ENCODE results near the gene CABP2.
A peak's percentile ranks its signal among the peaks of the same experiment; 100 is the strongest.
"Not testable (repeated sequence)": the region's sequence is repeated elsewhere in the genome, so short reads cannot be mapped to it uniquely, and the experiment has no call there.

Gene CABP2

DNA sequence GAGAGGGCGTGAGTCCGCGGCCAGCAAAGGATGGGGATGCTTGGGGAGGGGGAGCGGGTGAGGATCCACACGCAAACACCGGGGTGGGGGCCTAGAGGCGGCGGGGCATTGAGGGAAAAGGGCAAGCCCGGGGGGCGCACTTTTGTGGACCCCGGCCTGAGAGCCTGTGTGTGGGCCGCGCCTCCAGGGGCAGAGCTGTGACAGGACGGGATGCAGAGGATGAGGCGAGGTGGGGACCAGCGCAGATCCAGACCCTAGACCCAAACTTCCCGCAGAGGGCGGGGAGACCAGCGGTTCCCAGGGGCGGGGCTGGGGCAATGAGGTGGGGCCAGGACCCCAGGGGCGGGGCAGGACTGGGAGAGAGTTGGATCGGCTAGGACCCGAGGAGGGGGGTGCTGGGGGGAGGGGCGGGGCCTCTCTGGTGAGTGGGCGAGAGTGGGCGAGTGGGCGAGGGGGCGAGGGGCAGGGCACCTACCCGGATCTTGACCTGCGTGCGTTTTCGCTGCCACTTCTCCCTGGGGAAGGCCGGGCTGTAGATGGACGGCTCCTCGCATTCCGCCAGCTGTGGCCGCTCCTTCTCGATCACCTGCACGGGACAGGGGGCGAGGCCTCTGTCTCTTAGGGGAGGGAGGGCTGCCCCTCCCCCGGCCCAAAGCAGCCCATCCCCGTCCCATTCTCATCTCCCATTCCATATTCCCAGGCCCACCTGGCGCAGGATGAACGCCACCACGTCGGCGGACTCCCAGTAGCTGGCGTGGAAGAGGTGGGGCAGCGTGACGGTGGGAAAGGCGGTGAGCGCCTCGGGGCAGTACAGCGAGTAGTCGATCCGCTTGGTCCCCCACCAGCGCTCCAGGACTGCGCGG, 28.6 kb downstream of the CABP2 start:
- DNase-seq (ENCODE audit: low spot score): no peak

DNA sequence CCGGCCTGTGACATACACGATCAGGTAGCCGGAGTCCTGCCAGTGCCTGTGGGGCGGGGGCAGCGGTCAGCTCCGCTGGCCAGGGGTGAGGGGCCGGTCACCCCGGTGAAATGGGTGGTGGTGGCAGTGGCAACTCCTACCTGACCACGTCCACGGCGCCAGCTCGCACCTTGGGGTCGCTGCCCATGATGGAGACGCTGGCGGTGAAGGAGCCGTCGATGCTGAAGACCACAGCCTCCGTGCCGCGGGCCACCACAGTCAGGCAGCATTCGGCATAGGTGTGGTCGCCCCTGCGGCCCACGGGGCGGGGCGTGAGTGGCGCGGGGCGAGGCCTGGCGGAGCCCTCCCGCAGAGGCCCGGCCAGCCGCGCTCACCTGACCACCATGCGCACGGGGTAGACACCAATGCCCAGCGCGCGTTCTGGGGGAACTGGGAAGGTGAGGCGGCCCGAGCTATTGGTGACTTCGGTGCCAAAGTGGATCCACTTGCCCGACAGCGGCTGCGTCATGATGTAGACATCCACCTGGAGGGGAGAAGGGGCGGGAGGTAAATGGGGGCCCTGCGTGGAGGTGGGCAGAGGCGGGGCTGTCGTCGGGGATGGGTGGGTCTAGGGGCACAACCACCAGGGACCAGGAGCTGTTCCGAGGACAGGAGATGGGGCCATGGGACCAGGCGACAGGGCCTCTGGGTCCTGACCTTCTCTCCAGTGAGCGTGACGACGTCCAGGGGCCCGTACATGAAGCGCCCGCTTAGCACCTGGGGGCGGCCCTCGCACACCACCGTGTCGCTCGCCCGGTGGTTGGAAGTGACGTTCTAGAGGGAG, 29.5 kb downstream of the CABP2 start:
- no peak for DNase-seq (ENCODE audit: low spot score)

DNA sequence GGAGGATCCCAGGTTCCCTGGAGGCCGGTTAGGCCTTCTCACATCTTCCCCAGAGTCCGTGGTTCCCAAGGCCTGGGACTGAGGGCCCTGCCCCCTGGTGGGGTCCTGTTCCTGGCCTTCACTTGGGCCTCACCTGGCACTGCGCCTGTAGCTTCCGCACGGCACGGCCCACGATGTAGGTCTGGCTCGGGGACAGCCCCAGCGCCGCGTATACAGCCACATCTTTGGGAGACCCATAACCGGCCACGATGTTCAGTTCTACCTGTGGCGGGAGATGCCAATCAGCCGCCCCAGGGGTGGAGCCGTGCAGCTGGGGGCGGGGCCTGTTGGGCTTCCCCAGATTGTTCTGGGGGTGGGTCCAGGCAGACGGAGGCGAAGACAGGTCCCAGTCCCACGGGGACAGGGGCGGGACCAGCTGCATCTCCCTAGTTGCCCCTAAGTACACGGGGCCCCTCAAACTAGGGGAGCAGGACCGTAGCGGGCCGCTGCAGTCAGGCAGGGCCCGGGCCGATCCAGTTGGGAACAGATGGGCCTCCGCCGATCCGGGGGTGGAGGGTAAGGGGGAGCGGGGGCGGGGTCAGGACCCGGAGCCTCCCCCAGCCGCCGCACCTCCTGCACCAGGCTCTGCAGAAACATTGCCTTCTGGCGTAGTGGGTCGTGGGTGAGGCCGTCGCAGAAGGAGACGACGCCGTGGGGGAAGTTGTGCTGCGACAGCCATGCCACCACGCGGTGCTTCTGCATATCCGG, 30.3 kb downstream of the CABP2 start:
- DNase-seq (ENCODE audit: low spot score): no peak

DNA sequence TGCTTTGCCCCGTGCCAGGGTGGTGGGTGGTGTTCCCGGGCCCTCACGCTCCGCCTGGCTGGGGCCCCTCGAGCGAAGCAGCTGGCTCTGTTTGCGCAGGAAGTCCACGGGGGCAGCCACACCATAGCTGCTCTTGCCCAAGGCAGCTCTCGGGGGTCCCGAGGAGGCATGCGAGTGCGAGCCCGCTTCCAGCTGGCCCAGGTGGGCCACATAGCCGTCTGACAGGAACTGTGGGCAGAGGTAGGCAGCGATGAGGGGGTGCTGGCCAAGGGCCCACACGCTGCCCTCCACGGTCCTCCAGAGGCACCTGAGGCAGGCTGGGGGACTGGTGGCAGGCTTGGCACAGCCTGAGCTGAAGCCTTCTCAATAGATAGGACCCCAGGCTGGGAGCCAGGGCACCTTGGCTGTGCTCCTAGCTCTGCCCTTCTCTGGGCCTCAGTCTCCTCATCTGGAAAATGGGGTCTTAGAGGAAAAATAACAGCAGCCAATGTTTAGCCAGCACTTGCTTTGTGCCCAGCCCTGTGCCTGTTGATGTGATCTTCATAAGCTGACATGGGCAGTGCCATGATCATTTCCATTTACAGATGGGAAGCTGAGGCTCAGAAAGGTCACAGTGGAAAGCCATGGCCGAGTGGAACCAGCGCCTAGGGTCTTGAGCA, 31.0 kb downstream of the CABP2 start:
- no peak for DNase-seq (ENCODE audit: low spot score)

DNA sequence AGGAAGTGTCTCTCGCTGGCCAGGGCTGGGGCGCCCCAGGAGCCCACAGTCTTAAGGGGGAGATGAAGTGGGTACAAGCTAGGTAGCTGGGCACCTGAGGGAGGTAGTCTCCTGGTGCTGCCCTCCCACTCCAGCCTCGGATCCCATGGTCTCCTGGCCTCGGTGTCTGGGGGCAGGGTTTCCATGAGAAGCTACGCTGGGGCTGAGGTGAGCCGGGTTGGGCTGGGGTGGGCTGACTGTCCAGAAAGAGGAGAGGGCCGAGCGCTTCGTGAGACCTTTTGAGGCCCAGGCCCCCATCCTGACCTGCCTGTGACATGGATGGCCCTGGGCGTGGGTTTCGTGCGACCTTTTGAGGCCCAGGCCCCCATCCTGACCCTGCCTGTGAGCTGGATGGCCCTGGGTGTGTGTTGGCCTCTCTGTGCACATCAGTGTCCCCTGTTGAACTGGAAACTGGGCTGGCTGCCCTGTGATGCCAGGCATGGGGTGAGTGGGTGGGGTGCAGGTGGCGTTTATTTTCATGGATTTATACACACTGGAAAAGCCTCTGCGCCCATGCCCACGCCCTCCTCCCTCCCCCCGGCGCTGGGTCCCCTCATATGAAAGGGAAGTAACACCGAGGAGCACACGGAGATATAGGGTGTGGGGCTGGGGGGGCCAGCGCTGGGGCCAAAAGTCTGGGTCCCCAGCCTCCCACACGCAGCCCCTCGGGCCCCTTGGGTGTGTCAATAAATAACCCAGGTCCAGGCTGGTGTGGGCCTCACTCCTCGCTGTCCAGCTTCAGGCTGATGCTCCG, 31.8 kb downstream of the CABP2 start:
- DNase-seq (ENCODE audit: low spot score): no peak

DNA sequence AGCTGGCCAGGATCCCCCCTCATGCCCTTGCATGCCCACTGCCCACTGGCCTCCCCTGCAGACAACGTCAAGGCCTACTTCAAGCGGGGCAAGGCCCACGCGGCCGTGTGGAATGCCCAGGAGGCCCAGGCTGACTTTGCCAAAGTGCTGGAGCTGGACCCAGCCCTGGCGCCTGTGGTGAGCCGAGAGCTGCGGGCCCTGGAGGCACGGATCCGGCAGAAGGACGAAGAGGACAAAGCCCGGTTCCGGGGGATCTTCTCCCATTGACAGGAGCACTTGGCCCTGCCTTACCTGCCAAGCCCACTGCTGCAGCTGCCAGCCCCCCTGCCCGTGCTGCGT, 32.5 kb downstream of the CABP2 start:
- DNase-seq (ENCODE audit: low spot score): no peak

DNA sequence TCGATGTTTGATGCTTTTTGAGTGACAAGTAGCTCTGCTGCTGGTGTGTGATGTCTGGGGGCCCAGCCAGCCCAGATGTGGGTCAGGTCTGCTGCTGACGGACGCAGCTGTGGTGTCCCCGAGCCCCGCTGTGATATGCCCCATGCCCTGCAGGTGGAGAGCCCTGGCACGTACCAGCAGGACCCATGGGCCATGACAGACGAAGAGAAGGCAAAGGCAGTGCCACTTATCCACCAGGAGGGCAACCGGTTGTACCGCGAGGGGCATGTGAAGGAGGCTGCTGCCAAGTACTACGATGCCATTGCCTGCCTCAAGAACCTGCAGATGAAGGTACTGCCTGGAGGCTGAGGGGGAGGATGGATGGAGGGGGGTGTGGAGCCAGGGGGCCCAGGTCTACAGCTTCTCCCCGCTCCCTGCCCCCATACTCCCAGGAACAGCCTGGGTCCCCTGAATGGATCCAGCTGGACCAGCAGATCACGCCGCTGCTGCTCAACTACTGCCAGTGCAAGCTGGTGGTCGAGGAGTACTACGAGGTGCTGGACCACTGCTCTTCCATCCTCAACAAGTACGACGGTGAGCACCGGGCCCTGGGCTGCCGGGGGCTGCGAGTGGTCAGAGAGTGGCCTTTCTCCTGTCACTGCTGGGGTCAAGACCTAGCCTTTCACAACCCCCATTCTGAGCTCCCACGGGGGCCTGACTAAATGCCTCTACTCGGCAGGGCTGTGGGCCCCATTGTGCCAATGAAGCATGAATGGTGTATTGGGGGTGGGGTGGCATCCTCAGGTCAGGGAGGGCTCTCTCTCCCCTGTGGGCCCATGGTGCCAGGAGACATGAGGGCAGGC, 33.1 kb downstream of the CABP2 start:
- DNase-seq (ENCODE audit: low spot score): no peak

DNA sequence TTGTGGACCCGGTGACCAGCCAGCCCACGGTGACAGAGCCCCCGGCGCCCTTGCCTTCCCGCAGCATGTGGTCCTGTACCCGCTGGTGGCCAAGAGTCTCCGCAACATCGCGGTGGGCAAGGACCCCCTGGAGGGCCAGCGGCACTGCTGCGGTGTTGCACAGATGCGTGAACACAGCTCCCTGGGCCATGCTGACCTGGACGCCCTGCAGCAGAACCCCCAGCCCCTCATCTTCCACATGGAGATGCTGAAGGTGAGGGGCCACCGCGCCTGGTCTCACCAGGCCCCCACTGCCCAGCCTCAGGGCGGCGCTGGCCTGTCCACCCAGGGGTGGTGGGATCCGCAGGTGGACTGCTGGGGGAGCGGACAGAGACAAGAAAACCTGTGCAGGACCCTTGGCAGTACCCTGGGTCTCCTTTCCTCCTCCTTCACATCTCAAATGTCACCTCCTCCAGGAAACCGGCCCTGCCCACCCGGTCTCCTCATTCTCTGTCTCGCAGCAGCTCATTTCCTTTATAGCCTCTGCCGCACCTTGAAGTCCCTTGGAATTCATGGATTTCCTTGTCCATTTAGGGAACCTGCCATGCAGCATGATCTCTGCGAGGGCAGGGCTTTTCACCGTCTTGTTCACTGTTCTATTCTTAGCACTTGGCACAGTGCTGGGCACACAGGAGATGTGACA, 33.9 kb downstream of the CABP2 start:
- no peak for DNase-seq (ENCODE audit: low spot score)

DNA sequence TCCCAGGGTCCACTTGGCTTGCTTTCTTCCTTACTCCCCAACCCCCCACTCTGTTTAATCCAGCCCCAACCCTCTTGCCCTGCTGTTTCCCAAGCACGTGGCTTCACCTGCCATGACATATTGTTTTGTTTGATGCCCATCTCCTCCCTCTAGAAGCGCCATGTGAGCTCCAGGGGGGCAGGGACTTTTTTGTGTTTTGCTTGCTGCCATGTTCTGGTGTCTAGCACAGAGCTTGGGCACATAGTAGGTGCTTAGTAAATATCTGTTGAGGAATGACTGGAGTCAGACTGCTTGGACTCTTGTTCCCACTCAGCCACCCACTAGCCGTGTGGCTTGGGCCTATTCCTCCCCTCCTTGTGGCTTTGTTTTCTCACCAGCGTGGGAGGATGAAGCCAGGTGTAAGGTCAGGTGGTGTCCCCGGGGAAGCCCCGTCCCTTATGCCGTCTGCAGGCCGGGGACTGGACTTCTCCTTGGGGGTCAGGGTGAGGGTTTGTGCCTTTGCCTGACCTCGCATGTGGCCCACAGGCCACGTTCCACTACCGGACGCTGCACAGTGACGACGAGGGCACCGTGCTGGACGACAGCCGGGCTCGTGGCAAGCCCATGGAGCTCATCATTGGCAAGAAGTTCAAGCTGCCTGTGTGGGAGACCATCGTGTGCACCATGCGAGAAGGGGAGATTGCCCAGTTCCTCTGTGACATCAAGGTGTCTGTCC, 36.6 kb downstream of the CABP2 start:
- no peak for DNase-seq (ENCODE audit: low spot score)

DNA sequence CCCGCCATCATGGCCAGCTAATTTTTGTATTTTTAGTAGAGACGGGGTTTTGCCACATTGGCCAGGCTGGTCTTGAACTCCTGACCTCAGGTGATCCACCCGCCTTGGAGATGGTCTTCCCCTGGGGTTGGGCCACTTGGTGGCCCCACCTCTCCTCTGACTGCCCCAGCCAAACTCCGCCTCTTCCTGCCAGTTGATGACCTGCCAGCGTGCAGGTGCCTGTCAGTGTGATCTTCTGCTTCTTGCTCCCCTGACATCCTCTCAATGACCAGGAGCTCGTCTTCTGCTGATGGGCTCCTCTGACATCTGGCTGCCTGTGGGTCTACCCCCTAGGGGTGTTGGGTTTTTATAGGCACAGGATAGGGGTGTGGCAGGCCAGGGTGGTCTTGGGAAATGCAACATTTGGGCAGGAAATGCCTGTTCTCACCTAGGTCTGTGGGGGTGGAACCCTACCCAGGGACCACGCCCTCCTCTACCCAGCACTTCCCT, 37.3 kb downstream of the CABP2 start:
- peak; percentile 43 for DNase-seq (ENCODE audit: low spot score)

DNA sequence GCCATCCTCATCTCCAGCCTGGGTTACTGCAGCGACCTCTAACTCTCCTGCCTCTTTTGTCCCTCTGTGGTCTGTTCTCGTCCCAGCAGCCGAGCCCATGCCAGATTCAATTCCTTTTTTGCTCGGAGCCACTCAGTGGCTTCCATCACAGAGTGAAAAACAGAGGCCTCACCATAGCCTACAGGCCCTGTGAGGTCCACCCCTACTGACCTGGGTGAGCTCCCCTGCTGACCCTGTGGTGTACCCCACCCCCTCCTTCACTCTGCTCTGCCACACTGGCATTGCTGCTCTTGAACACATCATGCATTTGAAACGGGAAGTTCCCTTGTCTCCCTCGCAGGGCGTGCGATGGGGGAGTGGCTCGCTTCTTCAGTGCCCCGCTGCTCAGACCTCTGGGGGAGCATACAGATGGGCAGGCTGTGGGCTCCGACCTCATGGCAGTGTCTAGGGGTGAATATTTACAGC, 38.4 kb downstream of the CABP2 start:
- DNase-seq (ENCODE audit: low spot score): no peak

DNA sequence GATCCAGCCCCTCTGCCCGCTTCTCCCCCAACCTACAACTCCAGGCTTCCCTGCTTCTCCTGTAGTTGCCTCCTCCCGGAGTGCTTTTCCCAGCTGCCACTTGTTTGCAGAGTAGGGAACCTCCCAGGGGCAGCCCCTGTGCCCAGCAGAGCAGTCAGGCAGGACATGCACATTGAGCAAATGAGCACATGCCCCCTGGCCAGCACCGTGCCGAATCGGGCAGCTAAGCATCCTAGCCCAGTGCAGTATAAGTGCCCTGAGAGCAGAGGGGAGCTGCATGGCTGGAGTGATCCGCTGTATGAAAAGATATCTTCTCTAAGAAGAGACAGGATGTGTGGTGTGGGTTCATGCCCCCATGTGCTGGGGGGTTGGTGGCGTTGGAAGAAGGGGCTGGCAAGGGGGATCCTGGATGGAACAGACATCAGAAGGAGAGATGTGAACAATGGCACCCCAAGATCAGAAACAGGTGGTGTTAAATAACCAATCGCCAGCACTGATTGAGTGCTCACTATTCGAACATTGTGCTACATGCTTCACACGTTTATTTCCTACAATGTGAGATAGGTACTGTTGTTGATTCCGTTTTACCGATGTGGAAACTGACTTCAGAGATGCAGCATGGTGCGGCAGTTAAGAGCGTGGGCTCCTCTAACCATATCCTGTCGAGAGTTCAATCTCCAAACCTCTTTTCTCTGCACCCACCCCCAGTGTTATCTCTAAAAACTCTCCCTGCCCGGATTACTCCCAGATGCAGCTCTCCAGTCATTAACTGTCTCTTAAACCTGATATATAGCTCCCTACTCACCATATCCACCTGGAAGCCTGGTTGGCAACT, 39.2 kb downstream of the CABP2 start:
- DNase-seq (ENCODE audit: low spot score): no peak

DNA sequence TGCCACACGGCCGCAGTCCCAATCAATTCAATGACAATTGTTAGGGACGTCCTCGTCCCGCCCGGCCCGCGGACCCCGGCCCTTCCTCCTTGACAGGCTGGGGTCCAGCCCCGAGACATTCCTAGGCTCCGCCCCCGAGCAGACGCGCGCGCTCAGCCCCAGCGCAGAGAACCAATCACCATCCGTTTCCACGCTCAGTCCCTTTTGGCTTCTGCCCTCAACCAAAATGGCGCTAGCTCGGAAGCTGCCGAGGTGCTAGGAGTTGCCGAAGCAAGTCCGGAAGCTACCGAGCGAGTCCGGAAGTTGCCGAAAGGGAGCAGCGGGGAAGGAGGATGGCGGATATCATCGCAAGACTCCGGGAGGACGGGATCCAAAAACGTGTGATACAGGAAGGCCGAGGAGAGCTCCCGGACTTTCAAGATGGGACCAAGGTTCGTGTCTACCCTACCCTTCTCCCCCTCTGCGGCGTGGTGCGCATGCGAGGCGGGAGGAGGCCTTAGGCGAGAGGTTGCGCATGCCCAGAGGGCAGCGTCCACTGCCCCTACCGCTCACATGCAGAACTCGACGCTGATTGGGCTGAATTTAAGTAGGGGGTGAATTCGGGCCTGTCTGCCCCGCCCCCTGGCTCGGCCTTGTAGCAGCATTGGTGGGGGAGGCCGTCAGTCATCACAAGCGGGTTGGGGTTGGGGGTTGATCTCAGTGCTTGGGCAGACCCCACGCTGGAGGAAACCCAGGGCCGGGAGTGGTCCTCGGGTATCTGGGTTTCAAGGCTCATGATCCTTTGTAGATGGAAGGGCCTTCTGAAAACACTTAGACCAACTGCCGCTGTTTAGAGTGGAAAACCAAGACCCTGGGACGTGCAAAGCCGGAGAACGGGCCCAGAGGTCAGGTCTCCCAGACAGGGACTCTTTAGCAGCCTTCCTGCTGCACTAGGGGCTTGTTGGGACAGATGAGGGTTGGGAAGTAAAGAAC, 40.1 kb downstream of the CABP2 start, which contains the start of gene AIP:
Gene AIP, plus strand, starts transcription at position 200 of the 972 bp plus-strand sequence. Its CDS starts 133 bp downstream, at position 333.
- peak; percentile 97 for DNase-seq (ENCODE audit: low spot score)

DNA sequence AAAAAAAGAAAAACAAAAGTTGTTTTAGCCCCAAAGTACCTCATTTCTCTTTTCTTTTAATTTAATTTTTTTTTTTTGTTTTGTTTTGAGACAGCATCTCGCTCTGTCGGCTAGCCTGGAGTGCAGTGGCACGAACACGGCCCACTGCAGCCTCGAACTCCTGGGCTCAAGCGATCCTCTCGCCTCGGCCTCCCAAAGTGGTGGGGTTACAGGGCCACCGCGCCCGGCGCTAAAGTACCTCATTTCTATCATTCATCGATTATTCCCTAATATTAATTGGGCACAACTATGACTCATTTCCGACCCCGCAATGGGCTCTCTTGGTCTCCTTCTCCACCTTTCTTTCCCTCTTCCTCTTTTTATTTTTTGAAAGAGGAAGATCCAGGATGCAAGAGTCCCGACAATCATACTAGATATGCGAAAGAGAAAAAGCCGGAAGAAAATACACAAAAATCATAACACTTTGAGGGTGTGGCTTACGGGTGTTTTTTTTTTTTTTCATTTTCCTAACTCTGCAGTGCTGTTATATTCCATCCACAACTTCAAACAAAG, 40.9 kb downstream of the CABP2 start:
- no peak for DNase-seq (ENCODE audit: low spot score)

DNA sequence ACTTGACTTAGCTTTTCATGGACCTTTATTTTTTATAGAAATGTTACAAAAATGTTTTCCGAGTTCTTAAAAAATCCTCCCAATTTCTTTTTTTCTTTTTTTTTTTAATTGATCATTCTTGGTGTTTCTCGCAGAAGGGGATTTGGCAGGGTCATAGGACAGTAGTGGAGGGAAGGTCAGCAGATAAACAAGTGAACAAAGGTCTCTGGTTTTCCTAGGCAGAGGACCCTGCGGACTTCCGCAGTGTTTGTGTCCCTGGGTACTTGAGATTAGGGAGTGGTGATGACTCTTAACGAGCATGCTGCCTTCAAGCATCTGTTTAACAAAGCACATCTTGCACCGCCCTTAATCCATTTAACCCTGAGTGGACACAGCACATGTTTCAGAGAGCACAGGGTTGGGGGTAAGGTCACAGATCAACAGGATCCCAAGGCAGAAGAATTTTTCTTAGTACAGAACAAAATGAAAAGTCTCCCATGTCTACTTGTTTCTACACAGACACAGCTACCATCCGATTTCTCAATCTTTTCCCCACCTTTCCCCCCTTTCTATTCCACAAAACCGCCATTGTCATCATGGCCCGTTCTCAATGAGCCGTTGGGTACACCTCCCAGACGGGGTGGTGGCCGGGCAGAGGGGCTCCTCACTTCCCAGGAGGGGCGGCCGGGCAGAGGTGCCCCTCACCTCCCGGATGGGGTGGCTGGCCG, 45.7 kb downstream of the CABP2 start:
- DNase-seq (ENCODE audit: low spot score): not testable (repeated sequence)

DNA sequence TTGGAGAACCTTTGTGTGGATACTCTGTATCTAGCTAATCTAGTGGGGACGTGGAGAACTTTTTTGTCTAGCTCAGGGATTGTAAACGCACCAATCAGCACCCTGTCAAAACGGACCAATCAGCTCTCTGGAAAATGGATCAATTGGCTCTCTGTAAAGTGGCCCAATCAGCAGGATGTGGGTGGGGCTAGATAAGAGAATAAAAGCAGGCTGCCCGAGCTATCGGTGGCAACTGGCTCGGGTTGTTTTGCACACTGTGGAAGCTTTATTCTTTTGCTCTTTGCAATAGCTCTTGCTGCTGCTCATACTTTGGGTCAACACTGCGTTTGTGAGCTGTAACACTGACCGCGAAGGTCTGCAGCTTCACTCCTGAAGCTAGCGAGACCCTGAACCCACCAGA, 46.6 kb downstream of the CABP2 start:
- DNase-seq (ENCODE audit: low spot score): not testable (repeated sequence)

Data from SW480 (cell line).